Activated CD4-positive, alpha-beta memory T cell treated with anti-CD3 and anti-CD28 coated beads, Interleukin-2, amount 10 ng/mL, durations not matched to agents 7 days and 5 days (primary cell): ENCODE data around the gene FBXO41. TPM values are rescaled to one million over a fixed set of nuclear protein-coding genes. Genes with fewer than 3 reads are reported as not detected.

Source experiments
- CTCF ChIA-PET: fragments of 350-600 bp; sonication (Branson Sonifier 250); formaldehyde crosslinking; loops from one replicate; lab custom pipeline; 2021; ENCODE audit warnings: antibody characterized with exemption, inconsistent platforms; lab: Charles Lee
- POLR2A ChIA-PET: fragments of 350-600 bp; sonication (Branson Sonifier 250); formaldehyde crosslinking; loops from one replicate; lab custom pipeline; 2021; ENCODE audit warnings: antibody characterized with exemption; lab: Charles Lee
- DNase-seq: peaks from one replicate; pipeline ENCODE4 v3.0.0-alpha.2; 2020
- H3K27ac Mint-ChIP-seq: one replicate; pipeline ENCODE4 v1.8.0; 2021; ENCODE audit warnings: mild to moderate bottlenecking, mixed read lengths
- H3K27me3 Mint-ChIP-seq: one replicate; pipeline ENCODE4 v1.8.0; 2021; ENCODE audit warnings: mixed read lengths
- H3K36me3 Mint-ChIP-seq: one replicate; pipeline ENCODE4 v1.8.0; 2021; ENCODE audit warnings: low read depth, mixed read lengths
- H3K4me1 Mint-ChIP-seq: one replicate; pipeline ENCODE4 v1.8.0; 2021; ENCODE audit warnings: mixed read lengths
- H3K4me3 Mint-ChIP-seq: one replicate; pipeline ENCODE4 v1.8.0; 2021; ENCODE audit warnings: mild to moderate bottlenecking, mixed read lengths
- H3K9me3 Mint-ChIP-seq: one replicate; pipeline ENCODE4 v1.8.0; 2021; ENCODE audit warnings: mixed read lengths
- total RNA-seq, 2 experiments: library from RNA; stranded (reverse); gene quantifications; one replicate each; pipeline ENCODE4 v1.2.3, GENCODE V29; 2021

Gene FBXO41
- total RNA-seq, 2 experiments from 2014 or later, result 12.0 to 13.3 TPM

GRCh38 chr2:73283545-73284295, 558 bp downstream of the FBXO41 start:
- Mint-ChIP-seq H3K4me3 (peak overlapping the region; percentile 76), H3K36me3 (peaks cover 5% of the 10 kb centered on the region), H3K27me3 (peaks cover 13% of the 10 kb centered on the region), H3K27ac (no peak overlapping the region), H3K4me1 (peaks cover 20% of the 10 kb centered on the region), H3K9me3 (no peaks in the 10 kb centered on the region)
- CTCF ChIA-PET, result interaction anchor here (1.0 kb wide), 1 partner anchor 10 kb away, joined by 3 read pairs; no protein-coding TSS in a partner anchor
- DNase-seq, result no peak
- POLR2A ChIA-PET, result interaction anchor here (1.9 kb wide), 1 partner anchor 50 kb away, joined by 9 read pairs; the partner anchor contains the start of genes CCT7 and PRADC1

GRCh38 chr2:73282924-73283544, 1.2 kb downstream of the FBXO41 start:
- H3K4me1 Mint-ChIP-seq, result peaks cover 20% of the 10 kb centered on the region
- CTCF ChIA-PET, result interaction anchor here (0.5 kb wide), 1 partner anchor 71 kb away, joined by 3 read pairs; no protein-coding TSS in a partner anchor
- no peak for DNase-seq
- POLR2A ChIA-PET, result no interaction called here
- no peaks in the 10 kb centered on the region for H3K9me3 Mint-ChIP-seq
- no peak overlapping the region for H3K27ac Mint-ChIP-seq
- H3K27me3 Mint-ChIP-seq, result peaks cover 7% of the 10 kb centered on the region
- peaks cover 5% of the 10 kb centered on the region for H3K36me3 Mint-ChIP-seq
- H3K4me3 Mint-ChIP-seq, result peak overlapping the region; percentile 76

GRCh38 chr2:73281244-73281643, 3.0 kb downstream of the FBXO41 start:
- no peaks in the 10 kb centered on the region for H3K27me3 Mint-ChIP-seq
- peaks cover 20% of the 10 kb centered on the region for H3K4me1 Mint-ChIP-seq
- ChIA-PET CTCF (interaction anchor here (3.2 kb wide), 1 partner anchor 10 kb away, joined by 15 read pairs; no protein-coding TSS in a partner anchor), POLR2A (no interaction called here)
- H3K4me3 Mint-ChIP-seq, result no peak overlapping the region
- peaks cover 5% of the 10 kb centered on the region for H3K36me3 Mint-ChIP-seq
- no peaks in the 10 kb centered on the region for H3K9me3 Mint-ChIP-seq
- DNase-seq, result no peak
- no peak overlapping the region for H3K27ac Mint-ChIP-seq

GRCh38 chr2:73279852-73280251, 4.4 kb downstream of the FBXO41 start:
- Mint-ChIP-seq H3K4me3 (no peak overlapping the region), H3K27me3 (no peaks in the 10 kb centered on the region), H3K9me3 (no peaks in the 10 kb centered on the region), H3K4me1 (peaks cover 11% of the 10 kb centered on the region), H3K36me3 (peaks cover 5% of the 10 kb centered on the region), H3K27ac (no peak overlapping the region)
- ChIA-PET POLR2A (interaction anchor here (1.0 kb wide), 1 partner anchor 11 kb away, joined by 4 read pairs; no protein-coding TSS in a partner anchor), CTCF (interaction anchor here (1.0 to 3.2 kb wide), 2 partner anchors 9 to 11 kb away, joined by 3 to 15 read pairs; no protein-coding TSS in a partner anchor)
- no peak for DNase-seq

- Mint-ChIP-seq H3K9me3 (no peaks in the 10 kb centered on the region), H3K36me3 (peaks cover 3% of the 10 kb centered on the region), H3K4me1 (peaks cover 20% of the 10 kb centered on the region), H3K27ac (no peak overlapping the region), H3K4me3 (no peak overlapping the region), H3K27me3 (no peaks in the 10 kb centered on the region)
- POLR2A ChIA-PET, result interaction anchor here (2.8 kb wide), 1 partner anchor 37 kb away, joined by 14 read pairs; the partner anchor contains the start of gene CCT7
- DNase-seq, result no peak
- CTCF ChIA-PET, result interaction anchor here (2.2 kb wide), 1 partner anchor 17 kb away, joined by 7 read pairs; no protein-coding TSS in a partner anchor
Measured at GRCh38 chr2:73272270-73272669, 12.0 kb downstream of the FBXO41 start.

- Mint-ChIP-seq H3K4me1 (peaks cover 24% of the 10 kb centered on the region), H3K9me3 (no peaks in the 10 kb centered on the region), H3K27ac (no peak overlapping the region), H3K4me3 (peak overlapping the region; percentile 65), H3K27me3 (no peaks in the 10 kb centered on the region), H3K36me3 (peaks cover 3% of the 10 kb centered on the region)
- DNase-seq, result no peak
- CTCF ChIA-PET, result no interaction called here
- POLR2A ChIA-PET, result interaction anchor here (1.5 kb wide), 1 partner anchor 12 kb away, joined by 5 read pairs; no protein-coding TSS in a partner anchor
Measured at GRCh38 chr2:73269686-73270465, 14.4 kb downstream of the FBXO41 start.

- peak; percentile 84 for DNase-seq
- ChIA-PET CTCF (interaction anchor here (1.0 to 1.6 kb wide), 2 partner anchors 21 to 57 kb away, joined by 4 to 9 read pairs; no protein-coding TSS in a partner anchor), POLR2A (interaction anchor here (0.7 to 2.1 kb wide), 3 partner anchors 35 to 198 kb away, joined by 3 to 18 read pairs (median 3); partner anchors contain the start of genes CCT7 and PRADC1)
- H3K4me3 Mint-ChIP-seq, result peak overlapping the region; percentile 41
- H3K9me3 Mint-ChIP-seq, result no peaks in the 10 kb centered on the region
- H3K27ac Mint-ChIP-seq, result no peak overlapping the region
- peaks cover 24% of the 10 kb centered on the region for H3K4me1 Mint-ChIP-seq
- no peaks in the 10 kb centered on the region for H3K27me3 Mint-ChIP-seq
- peaks cover 3% of the 10 kb centered on the region for H3K36me3 Mint-ChIP-seq
Measured at GRCh38 chr2:73268830-73269685, 15.2 kb downstream of the FBXO41 start.

- H3K27me3 Mint-ChIP-seq, result no peaks in the 10 kb centered on the region
- CTCF ChIA-PET, result interaction anchor here (1.0 to 1.6 kb wide), 2 partner anchors 22 to 56 kb away, joined by 4 to 9 read pairs; no protein-coding TSS in a partner anchor
- H3K4me1 Mint-ChIP-seq, result peaks cover 24% of the 10 kb centered on the region
Measured at GRCh38 chr2:73268366-73268829, 15.9 kb downstream of the FBXO41 start.

GRCh38 chr2:73267008-73267407, 17.3 kb downstream of the FBXO41 start:
- Mint-ChIP-seq H3K4me3 (no peak overlapping the region), H3K4me1 (peaks cover 24% of the 10 kb centered on the region), H3K36me3 (peaks cover 6% of the 10 kb centered on the region), H3K27ac (no peak overlapping the region), H3K9me3 (no peaks in the 10 kb centered on the region), H3K27me3 (no peaks in the 10 kb centered on the region)
- DNase-seq, result no peak
- ChIA-PET POLR2A (no interaction called here), CTCF (no interaction called here)

More at GRCh38 chr2:73268366-73268829, 15.9 kb downstream of the FBXO41 start:
- DNase-seq, result no peak
- POLR2A ChIA-PET, result interaction anchor here (0.7 to 2.1 kb wide), 3 partner anchors 34 to 197 kb away, joined by 3 to 18 read pairs (median 3); partner anchors contain the start of genes CCT7 and PRADC1
- H3K4me3 Mint-ChIP-seq, result peak overlapping the region; percentile 16
- H3K36me3 Mint-ChIP-seq, result peaks cover 4% of the 10 kb centered on the region
- H3K27ac Mint-ChIP-seq, result peak overlapping the region; percentile 1
- H3K9me3 Mint-ChIP-seq, result no peaks in the 10 kb centered on the region

- Mint-ChIP-seq H3K36me3 (peaks cover 6% of the 10 kb centered on the region), H3K27me3 (no peaks in the 10 kb centered on the region), H3K4me3 (no peak overlapping the region), H3K9me3 (no peaks in the 10 kb centered on the region), H3K27ac (no peak overlapping the region), H3K4me1 (peaks cover 24% of the 10 kb centered on the region)
- ChIA-PET CTCF (no interaction called here), POLR2A (interaction anchor here (1.1 kb wide), 1 partner anchor 9 kb away, joined by 3 read pairs; no protein-coding TSS in a partner anchor)
- DNase-seq, result no peak
Measured at GRCh38 chr2:73266061-73266901, 18.0 kb downstream of the FBXO41 start.
